AG04450 (cell line): ENCODE data around the gene CMTM5. TPM values are rescaled to one million over a fixed set of nuclear protein-coding genes. Genes with fewer than 3 reads are reported as not detected.
"Not testable (repeated sequence)": the region's sequence is repeated elsewhere in the genome, so short reads cannot be mapped to it uniquely, and the experiment has no call there.

ENCODE experiments used
- CTCF ChIA-PET: fragments of 300-600, 350-600 bp; formaldehyde crosslinking; extraction: SDS; loops from one replicate; lab custom pipeline; 2022; ENCODE audit warnings: antibody characterized with exemption, inconsistent platforms; lab: Charles Lee
- POLR2A ChIA-PET: fragments of 350-600 bp; formaldehyde crosslinking; extraction: SDS; loops from one replicate; lab custom pipeline; 2021; ENCODE audit warnings: antibody characterized with exemption, inconsistent platforms; lab: Yijun Ruan, JAX
- DNase-seq: peaks from one replicate; pipeline ENCODE4 v3.0.0-alpha.2; 2011; ENCODE audit warnings: low read depth, low spot score
- H3K27ac ChIP-seq: one replicate; pipeline ENCODE4 v1.5.1; 2012; ENCODE audit warnings: low read depth, low read length, control low read depth
- H3K27me3 ChIP-seq: one replicate; pipeline ENCODE4 v1.6.0; 2012; ENCODE audit warnings: low read length; ENCODE audit not compliant: control insufficient read depth, insufficient read depth
- H3K4me3 ChIP-seq: 2 replicates; pipeline ENCODE4 v1.5.1; 2011; ENCODE audit warnings: mild to moderate bottlenecking, low read depth, low read length, control low read depth
- H3K9me3 ChIP-seq: 2 replicates; pipeline ENCODE4 v1.5.1; 2012; ENCODE audit warnings: low read length; ENCODE audit not compliant: control insufficient read depth, insufficient read depth
- polyA plus RNA-seq: library from polyadenylated mRNA; depleted of rRNA; stranded (reverse); fragments of >200 nt; gene quantifications from 2 replicates; pipeline ENCODE4 v1.2.3, GENCODE V29; 2011
- TF ChIP-seq, protein P1 (sequence below): IDR thresholded peaks from 2 replicates; pipeline ENCODE4 v1.5.1; 2011; ENCODE audit warnings: low read depth, low read length, control low read depth, inconsistent platforms

Gene CMTM5
- polyA plus RNA-seq, 1 experiment = 0.37 TPM

DNA sequence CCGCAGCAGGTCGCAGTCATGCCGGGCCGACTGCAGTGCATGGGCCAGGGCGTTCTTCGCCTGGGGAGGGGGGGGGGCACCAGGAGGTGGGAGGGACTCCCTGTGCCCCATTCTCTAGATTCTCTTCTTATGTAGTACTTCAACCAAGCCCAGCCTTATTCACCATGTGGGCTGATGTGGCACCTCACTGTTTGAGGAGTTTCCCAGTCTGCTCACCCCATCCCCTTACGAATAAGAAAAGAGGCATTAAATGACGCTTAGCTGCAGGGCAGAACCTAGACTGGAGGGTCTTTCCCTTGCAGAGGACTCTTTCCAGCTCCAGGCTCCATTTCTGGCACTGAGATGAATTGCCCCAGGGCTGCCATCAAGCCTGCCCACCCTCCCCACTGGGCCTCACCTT is 12.2 kb downstream of the CMTM5 start:
- Histone ChIP-seq H3K9me3 (no peaks in the 10 kb centered on the region), H3K4me3 (no peak overlapping the region), H3K27me3 (peaks cover 24% of the 10 kb centered on the region), H3K27ac (no peak overlapping the region)
- ChIA-PET CTCF (interaction anchor here (0.8 to 1.0 kb wide), 2 partner anchors 9 kb away, joined by 4 read pairs; no protein-coding TSS in a partner anchor), POLR2A (no interaction called here)
- no peak for DNase-seq
- TF ChIP-seq, protein P1, sequence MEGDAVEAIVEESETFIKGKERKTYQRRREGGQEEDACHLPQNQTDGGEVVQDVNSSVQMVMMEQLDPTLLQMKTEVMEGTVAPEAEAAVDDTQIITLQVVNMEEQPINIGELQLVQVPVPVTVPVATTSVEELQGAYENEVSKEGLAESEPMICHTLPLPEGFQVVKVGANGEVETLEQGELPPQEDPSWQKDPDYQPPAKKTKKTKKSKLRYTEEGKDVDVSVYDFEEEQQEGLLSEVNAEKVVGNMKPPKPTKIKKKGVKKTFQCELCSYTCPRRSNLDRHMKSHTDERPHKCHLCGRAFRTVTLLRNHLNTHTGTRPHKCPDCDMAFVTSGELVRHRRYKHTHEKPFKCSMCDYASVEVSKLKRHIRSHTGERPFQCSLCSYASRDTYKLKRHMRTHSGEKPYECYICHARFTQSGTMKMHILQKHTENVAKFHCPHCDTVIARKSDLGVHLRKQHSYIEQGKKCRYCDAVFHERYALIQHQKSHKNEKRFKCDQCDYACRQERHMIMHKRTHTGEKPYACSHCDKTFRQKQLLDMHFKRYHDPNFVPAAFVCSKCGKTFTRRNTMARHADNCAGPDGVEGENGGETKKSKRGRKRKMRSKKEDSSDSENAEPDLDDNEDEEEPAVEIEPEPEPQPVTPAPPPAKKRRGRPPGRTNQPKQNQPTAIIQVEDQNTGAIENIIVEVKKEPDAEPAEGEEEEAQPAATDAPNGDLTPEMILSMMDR = no peak

DNA sequence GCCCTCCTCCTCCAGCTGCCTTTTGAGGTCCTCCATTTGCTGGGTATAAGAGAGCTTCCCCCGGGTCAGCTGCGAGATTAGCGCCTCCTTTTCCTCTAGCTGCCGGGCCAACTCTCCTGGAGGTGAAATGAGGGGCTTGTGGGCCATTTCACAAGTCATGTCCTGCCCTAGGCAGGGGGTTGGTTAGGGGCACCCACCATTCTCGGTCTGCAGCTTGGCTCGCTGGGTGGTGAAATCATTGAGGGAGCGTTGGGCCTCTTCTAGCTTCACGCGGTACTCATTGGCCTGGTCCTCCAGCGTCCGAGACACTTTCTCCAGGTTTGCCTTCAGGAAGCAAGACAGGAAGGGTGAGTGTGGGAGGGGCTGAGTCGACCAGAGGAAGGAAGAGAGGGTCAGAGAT is 12.6 kb downstream of the CMTM5 start:
- Histone ChIP-seq H3K27ac (no peak overlapping the region), H3K9me3 (no peaks in the 10 kb centered on the region), H3K27me3 (peaks cover 23% of the 10 kb centered on the region), H3K4me3 (no peak overlapping the region)
- CTCF ChIA-PET = interaction anchor here (0.8 kb wide), 1 partner anchor 9 kb away, joined by 4 read pairs; no protein-coding TSS in a partner anchor
- POLR2A ChIA-PET = no interaction called here
- no peak for DNase-seq
- TF ChIP-seq, protein P1 = no peak

DNA sequence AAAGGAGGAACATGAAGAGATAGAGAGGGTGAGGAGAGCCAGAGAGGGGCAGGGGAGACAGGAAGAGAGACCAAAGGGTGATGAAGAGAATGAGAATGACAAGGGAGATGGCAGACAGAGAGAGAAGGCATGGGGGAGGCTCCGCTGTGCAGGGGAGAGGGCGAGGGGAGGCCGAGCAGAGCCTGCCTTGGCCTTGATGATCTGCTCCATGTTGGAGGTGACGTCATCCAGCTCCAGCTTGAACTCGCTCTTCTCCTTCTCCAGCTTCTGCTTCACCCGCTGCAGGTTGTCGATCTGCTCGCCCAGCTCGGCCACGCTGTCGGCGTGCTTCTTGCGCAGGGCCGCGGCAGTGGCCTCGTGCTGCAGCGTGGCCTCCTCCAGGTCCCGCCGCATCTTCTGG is 13.0 kb downstream of the CMTM5 start:
- CTCF ChIA-PET = interaction anchor here (0.8 kb wide), 1 partner anchor 10 kb away, joined by 4 read pairs; no protein-coding TSS in a partner anchor
- not testable (repeated sequence) for DNase-seq
- peaks cover 20% of the 10 kb centered on the region for H3K27me3 ChIP-seq

DNA sequence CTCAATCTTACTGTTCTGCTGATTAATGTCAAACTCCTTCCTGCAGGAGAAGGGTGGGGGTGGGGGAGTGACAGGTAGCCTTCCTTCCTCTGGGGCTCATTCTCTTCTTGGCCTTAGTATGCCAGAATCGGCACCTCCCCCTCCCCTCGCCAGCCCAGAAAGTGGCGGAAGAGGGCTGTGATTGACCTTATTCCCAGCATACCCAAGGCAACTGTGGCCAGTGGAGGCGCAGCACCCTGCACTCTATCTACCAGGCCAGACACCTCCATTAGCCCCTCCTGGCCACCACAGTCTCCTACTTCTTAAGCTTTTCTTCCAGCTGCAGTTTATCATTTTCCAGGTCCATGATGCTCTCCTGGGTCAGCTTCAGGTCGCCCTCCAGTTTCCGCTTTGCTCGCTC is 15.8 kb downstream of the CMTM5 start:
- peaks cover 20% of the 10 kb centered on the region for H3K27me3 ChIP-seq
- DNase-seq = no peak
- TF ChIP-seq, protein P1 = no peak
- ChIA-PET POLR2A (no interaction called here), CTCF (interaction anchor here (0.7 kb wide), 1 partner anchor 724 kb away, joined by 3 read pairs; no protein-coding TSS in a partner anchor)
- no peaks in the 10 kb centered on the region for H3K9me3 ChIP-seq
- no peak overlapping the region for H3K4me3 ChIP-seq
- no peak overlapping the region for H3K27ac ChIP-seq

More for the DNA sequence above, 13.0 kb downstream of the CMTM5 start:
- H3K9me3 ChIP-seq, H3K4me3 ChIP-seq, POLR2A ChIA-PET, H3K27ac ChIP-seq: not testable (repeated sequence)

DNA sequence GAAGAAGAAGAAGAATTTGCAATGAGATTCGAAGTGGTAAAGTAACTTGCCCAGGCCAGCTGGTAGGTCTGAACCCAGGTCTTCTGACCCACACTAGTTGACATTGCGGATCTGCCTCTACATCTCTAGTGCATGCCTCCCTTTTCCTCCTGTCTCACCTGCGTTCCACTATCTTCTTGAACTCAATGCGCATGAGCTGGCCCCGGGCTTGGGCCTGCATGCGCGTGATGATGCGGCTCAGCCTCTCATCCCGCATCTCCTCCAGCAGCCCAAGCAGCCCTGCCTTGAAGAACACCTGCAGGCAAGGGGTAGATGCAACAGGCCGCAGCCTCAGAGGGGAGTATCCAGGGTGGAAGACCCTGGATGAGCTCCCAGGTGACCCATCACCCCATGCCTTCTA is 19.3 kb downstream of the CMTM5 start:
- ChIA-PET CTCF (interaction anchor here (3.3 kb wide), 1 partner anchor 16 kb away, joined by 13 read pairs; no protein-coding TSS in a partner anchor), POLR2A (no interaction called here)
- Histone ChIP-seq H3K9me3 (no peaks in the 10 kb centered on the region), H3K27ac (no peak overlapping the region), H3K4me3 (no peak overlapping the region), H3K27me3 (peaks cover 13% of the 10 kb centered on the region)
- TF ChIP-seq, protein P1 = no peak
- no peak for DNase-seq
